CD4-positive, alpha-beta T cell treated with Interleukin-21 for 1 hour (primary cell): ENCODE data around the gene FGD4.

Source experiments
- DNase-seq: peaks from one replicate; pipeline ENCODE4 v3.0.0-alpha.2; 2020

FGD4 gene

GRCh38 chr12:32615441-32615840, 216.1 kb downstream of the FGD4 start:
- DNase-seq = no peak

GRCh38 chr12:32617534-32617933, 218.2 kb downstream of the FGD4 start:
- DNase-seq = no peak

- no peak for DNase-seq
These were observed 218.8 kb downstream of the FGD4 start for GRCh38 chr12:32618115-32618514.

- DNase-seq = no peak
These were observed 228.6 kb downstream of the FGD4 start for GRCh38 chr12:32627976-32628375.

GRCh38 chr12:32641287-32641901, 242.0 kb downstream of the FGD4 start:
- no peak for DNase-seq

- DNase-seq = no peak
These were observed 245.1 kb downstream of the FGD4 start for GRCh38 chr12:32644431-32644830.

GRCh38 chr12:32647275-32647674, 247.9 kb downstream of the FGD4 start:
- DNase-seq = no peak

- DNase-seq = no peak
These were observed 251.2 kb downstream of the FGD4 start for GRCh38 chr12:32650508-32650907.

- no peak for DNase-seq
These were observed 252.0 kb downstream of the FGD4 start for GRCh38 chr12:32651151-32651955.

GRCh38 chr12:32651956-32652210, 252.5 kb downstream of the FGD4 start:
- DNase-seq = no peak

GRCh38 chr12:32659908-32660440, 260.6 kb downstream of the FGD4 start:
- DNase-seq = no peak

GRCh38 chr12:32661706-32662105, 262.3 kb downstream of the FGD4 start:
- DNase-seq = no peak

- no peak for DNase-seq
These were observed 263.3 kb downstream of the FGD4 start for GRCh38 chr12:32662665-32663064.

GRCh38 chr12:32666018-32666417, 266.7 kb downstream of the FGD4 start:
- DNase-seq = no peak

- no peak for DNase-seq
These were observed 270.2 kb downstream of the FGD4 start for GRCh38 chr12:32669584-32669983.

- peak; percentile 11 for DNase-seq
These were observed 272.8 kb downstream of the FGD4 start for GRCh38 chr12:32671930-32672780.

- DNase-seq = peak; percentile 93
These were observed 279.9 kb downstream of the FGD4 start, which contains the start of gene DNM1L for GRCh38 chr12:32679091-32679919. Gene DNM1L, plus strand, starts transcription at chr12:32679301. Its CDS starts 63 bp downstream, at chr12:32679364.

GRCh38 chr12:32679920-32680237, 280.5 kb downstream of the FGD4 start:
- no peak for DNase-seq

- DNase-seq = no peak
These were observed 281.4 kb downstream of the FGD4 start for GRCh38 chr12:32680787-32681186.

GRCh38 chr12:32681272-32681671, 281.9 kb downstream of the FGD4 start:
- DNase-seq = no peak

- DNase-seq = no peak
These were observed 287.0 kb downstream of the FGD4 start for GRCh38 chr12:32686340-32686739.

GRCh38 chr12:32688786-32689185, 289.4 kb downstream of the FGD4 start:
- no peak for DNase-seq

- no peak for DNase-seq
These were observed 291.6 kb downstream of the FGD4 start for GRCh38 chr12:32690927-32691326.
